ENCODE data around the gene ZFP30. TPM values are rescaled to one million over a fixed set of nuclear protein-coding genes. Genes with fewer than 3 reads are reported as not detected.

The ZFP30 gene
- total RNA-seq (ENCODE audit: low replicate concordance) = 7.1 and 13.5 TPM in 2 replicates

DNA sequence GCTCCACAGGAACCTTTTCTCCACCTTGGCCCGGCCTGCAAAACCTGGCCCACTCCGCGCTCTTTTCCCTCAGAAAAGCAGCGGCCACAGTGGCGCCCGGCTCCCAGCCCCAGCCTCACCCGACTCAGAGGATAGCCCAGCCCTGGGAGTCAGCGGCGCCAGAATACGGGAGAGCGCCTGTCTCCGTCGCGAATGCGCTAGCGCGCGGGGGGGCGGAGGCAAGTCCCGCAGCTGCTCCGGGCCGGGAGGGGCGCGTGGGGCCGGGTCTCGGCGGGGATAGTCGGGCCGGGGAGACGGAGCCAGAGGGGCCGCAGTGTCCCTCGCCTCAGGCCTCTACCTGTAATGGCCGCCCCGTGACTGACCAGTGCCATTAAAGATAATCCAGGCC is at the start of gene ZFP30:
Gene ZFP30 (minus strand): TSS at position 165 of the 388 bp plus-strand sequence. CDS start 7,643 bp downstream, outside the sequence.

DNA sequence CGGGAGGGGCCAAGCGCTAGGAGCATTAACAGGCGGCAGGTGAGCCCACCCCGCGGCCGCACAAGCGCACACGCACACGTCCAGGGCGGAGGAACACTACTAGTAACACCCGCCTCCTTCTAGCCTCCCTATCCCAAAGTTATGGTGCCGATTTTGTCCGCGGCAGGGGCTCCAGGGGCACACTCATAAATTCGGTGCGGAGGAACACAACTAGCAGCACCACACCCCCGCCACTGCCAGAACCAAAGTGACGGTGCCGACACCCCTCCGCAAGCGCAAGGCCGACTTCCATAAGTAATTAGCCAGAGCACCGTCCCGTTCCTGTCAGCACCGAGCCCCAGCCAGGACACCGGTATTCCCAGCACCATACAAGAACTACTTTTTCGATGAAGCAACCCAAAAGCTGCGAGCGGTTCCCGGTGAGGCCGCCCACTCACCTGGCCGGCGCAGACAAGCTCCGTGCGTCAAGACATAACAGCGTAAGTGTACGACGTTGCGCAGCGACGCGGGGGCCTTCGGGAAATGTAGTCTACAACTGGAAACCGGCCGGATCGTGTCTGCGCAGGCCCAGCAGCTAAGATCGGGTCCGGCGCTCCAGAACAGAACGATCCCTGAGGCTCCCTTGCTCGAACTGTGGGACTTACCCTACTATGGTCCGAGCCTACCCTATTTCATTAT is 60.8 kb downstream of the ZFP30 start, which contains the start of the genes ZNF540 and ZNF571:
Gene ZNF540 (plus strand): TSS at position 573 of the 678 bp plus-strand sequence. CDS start 3,572 bp downstream, outside the sequence.
Gene ZNF571 (minus strand): TSS at position 489 of the 678 bp plus-strand sequence. CDS start 8,116 bp downstream, outside the sequence.

Other genes with a start within 250 kb of the ZFP30 start
- 4.7 and 6.7 TPM in 2 replicates for gene ZNF569, start 188.0 kb downstream of the ZFP30 start, total RNA-seq (ENCODE audit: low replicate concordance)
- 8.0 and 8.7 TPM in 2 replicates for gene ZNF570, start 186.1 kb downstream of the ZFP30 start, total RNA-seq (ENCODE audit: low replicate concordance)
- gene ZNF793, start 148.5 kb downstream of the ZFP30 start, total RNA-seq (ENCODE audit: low replicate concordance) = 1.6 and 2.2 TPM in 2 replicates
- gene ZNF571, start 60.7 kb downstream of the ZFP30 start, total RNA-seq (ENCODE audit: low replicate concordance) = 3.2 and 3.7 TPM in 2 replicates
- gene ZNF540, start 60.6 kb downstream of the ZFP30 start, total RNA-seq (ENCODE audit: low replicate concordance) = 0.30 and 1.3 TPM in 2 replicates
- 4.4 and 6.4 TPM in 2 replicates for gene ZNF607, start 64.3 kb upstream of the ZFP30 start, total RNA-seq (ENCODE audit: low replicate concordance)
- 3.5 and 3.7 TPM in 2 replicates for gene ZNF573, start 124.1 kb upstream of the ZFP30 start, total RNA-seq (ENCODE audit: low replicate concordance)